GM19463 (cell line): ENCODE results near the gene CST4.
"Not testable (repeated sequence)": the region's sequence is repeated elsewhere in the genome, so short reads cannot be mapped to it uniquely, and the experiment has no call there.

Source experiments
- ATAC-seq: cut with Tn5 transposase; IDR thresholded peaks from one replicate; pipeline ENCODE4 v1.9.1; 2021; ENCODE audit warnings: mild to moderate bottlenecking, moderate library complexity; ENCODE audit not compliant: unreplicated experiment

The CST4 gene

DNA sequence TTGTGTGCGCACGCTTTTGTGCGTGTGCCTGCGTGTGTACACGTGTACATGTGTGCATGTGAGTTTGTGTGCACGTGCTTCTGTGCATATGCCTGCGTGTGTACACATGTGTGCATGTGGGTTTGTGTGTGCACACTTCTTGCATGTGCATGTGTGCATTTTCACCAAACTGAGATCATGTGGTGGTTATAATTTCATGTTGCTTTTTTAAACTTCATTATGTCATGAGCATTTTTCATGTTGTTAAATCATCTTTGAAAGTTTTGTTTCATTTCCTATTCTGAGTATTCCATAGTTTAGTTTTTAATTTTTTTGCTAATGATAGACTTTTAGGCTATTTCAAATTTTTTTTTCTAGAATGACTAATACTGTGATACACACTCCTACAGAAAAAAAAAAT, 44.7 kb downstream of the CST4 start:
- no peak for ATAC-seq

DNA sequence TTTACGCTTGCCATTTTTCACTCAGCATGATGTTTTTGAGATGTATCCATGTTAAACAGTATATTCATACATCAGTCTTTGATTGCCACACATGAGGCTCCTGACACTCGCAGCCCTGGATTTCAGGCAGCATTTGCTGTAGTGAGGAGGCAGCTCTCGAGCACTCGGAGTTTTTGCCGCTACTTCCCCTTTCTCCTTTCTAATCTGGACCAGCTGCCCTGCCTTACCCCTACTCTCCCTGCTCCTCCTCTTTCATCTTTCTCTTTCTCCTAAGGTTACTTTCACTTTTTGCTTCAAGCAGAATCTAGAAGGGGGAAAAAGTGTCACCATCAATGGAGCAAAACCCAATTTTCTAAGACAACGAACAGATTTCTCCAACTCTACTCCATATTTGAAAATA, 45.2 kb downstream of the CST4 start:
- ATAC-seq: peak; percentile 41

DNA sequence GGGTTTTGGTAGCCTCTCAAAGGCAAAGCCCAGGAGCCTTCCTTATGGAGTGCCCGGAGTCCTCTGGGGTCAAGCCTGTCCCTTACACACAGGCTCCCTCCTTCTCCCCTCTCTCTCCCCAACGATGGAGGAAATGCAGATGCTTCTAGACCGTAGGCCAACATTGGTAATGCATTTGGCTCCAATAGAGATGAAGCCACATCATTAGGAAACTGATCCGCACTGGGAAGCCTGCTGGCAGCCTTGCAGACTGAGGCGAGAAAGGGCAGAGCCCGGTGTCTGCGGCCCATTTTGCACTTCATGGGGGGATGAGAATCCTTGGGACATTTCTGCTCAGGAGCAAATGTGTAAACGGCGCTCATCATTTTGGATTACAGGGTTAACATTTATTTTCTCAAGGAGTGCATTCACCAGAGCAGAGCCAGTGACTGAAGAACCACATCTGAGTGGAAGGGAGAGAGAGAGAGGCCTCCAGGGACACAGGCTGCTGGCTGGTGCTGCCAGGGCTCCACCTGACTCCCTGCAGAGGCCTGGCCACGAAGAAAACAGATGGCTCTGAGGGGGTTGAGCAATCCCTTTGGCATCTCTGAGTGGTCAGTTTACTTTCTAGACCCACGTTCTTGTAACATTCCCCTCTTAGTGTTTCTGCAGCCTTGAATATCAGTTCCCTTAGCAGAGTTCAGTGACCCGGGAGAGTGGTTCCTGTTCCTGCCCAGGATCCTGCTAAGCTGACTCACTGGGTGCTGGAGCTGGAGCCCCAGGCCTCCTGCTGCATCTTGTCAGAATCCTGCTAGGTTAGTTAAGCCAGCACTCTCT, 46.7 kb downstream of the CST4 start:
- ATAC-seq: no peak

DNA sequence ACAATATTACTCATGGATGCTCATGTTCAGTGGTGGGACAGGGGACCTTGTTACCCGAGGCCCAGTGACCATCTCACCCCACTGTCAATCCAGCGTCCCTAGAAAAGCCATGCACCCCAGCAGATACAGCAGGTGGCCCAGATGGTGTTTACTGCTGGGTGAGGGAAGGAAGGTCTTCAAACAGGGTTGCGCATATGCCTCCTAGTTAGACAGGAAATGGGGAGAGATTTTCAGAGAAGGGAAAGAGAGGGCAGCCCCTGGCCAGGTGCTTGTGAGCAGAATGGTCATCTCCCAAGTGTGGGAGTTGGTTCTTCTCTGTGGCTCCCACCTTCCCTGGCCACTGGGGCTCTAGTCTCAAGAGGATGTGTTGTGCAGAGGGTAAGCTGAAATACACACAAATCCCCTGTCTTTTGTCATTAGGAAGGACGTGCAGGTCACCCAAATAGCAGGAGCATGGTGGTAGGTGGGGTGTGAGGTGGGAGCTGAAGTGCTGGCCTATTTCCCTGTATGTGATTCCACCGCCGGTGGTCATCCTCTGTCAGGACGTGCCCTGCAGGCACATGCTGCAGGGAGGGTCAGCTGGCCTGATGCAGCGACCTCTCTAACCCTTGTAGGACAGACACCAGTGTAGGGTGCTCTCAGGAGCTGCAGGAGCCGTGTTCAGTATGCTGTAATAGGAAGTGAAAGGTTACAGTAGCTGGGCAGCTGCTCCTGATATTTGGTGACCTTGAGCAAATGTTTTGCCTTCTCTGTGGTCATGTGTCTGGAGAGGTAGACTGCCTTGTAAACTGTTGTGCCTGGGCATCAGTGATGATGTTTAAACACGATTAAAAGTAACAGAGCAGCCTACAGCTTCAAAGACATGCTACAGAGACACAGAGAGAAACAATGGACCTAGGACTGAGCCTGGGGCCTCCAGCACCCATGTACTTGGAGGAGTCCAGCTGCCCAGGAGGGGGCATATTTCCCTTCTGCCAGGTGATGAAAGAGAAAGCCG, 47.9 kb downstream of the CST4 start:
- no peak for ATAC-seq

- no peak for ATAC-seq
These were observed 48.7 kb downstream of the CST4 start for GRCh38 chr20:23640018-23640601.

DNA sequence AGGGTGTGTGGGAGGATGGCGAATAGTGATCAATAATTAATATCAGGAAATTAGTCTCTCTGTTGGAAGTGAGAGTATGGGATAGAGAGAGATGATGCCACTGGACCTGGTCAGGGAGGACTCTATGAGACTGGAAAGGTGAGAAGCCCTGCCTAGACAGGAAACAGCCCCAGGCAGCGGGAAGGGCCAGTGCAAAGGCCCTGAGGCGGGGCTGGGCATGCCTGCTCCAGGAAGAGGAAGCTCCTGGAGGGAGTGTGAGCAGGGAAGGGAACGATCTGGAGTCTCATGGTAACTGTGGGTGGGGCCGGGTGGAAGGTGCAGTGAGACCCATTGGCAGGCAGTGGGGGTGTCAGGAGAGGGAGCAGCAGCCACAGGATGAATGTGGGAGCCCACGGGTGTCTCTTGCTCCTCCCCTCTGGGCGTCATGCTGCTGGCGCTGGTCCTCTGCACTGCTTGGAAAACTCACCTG, 49.3 kb downstream of the CST4 start:
- ATAC-seq: no peak

GRCh38 chr20:23638309-23638708, 50.5 kb downstream of the CST4 start:
- no peak for ATAC-seq

DNA sequence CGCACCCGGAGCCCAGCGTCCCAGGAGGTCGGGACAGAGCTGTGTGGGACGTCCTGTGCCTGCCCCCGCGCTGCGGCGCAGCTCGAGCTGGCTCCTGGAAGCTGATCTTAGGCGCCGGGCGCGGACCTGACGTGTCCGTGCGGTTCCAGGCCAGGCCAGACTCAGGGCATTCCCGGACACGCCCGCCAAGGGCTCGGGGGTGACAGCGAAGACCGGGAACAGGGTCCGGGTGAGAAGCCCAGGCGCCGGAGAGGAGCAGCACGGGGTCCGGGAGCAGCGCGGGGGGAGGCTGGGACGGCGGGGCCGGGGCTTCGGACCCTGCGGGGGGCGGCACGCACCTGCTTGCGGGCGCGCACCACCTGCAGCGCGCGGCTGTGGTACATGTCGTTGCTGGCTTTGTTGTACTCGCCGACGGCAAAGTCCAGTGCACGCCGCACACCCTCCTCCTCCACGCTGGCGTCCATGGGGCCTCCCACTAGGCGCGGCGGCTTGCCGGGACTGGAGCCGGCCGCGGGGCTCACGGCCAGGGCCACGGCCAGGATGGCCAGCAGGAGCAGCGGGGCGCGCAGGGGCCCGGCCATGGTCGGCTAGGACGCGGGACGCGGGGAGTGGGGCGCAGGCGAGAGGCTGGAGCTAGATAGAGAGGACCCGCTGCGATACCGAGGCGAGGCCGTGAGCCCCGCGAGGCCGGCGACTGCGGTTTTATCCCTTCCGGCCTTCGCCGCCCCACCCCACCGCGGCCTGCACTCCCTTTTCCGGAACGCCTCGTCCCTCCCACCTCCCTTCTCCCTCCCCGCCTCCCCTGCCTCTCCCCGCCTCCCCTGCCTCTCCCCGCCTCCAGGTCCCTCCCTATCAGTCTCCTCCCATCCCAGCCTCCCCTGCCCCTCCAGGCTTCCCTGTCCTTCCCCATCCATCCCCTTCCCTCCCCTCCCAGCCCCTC, 51.3 kb downstream of the CST4 start, which contains the start of gene CST3:
Gene CST3, minus strand, starts transcription at position 674 of the 940 bp plus-strand sequence. Its CDS starts 93 bp downstream, at position 581.
- ATAC-seq: peak; percentile 80

DNA sequence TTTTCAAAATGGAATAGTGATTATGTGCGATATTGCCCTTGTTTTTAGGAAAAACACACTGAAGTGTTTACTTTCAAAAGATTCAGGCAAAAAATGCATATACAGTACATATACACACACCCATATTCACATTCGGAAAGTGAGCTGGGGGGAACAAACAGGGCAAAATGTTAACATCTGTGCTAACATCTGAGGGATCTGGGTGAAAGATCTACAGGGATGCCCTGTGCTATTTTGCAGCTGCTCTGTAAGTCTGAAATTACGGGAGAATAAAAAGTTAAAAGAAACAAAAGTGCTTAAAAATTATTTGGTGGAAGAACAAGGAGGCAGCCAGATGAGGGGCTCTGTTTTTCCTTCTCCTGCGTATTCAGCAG, 51.9 kb downstream of the CST4 start:
- ATAC-seq: no peak

- ATAC-seq: no peak
These were observed 52.5 kb downstream of the CST4 start for GRCh38 chr20:23636182-23636907.

DNA sequence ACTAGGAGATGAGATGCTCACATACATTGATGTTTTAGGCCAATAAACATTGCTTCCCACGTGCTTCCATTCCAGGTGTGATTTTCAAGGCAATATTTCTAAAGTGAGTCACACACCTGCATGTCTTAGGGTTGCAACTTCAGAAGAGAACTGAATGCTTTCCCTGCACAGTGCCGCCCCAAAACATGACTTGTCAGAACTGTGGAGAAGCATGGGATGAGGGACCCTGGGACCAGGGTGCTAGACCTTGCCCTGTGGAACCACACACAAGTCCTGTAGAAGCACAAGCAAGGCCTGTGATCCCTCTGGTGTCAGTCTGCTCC, 53.1 kb downstream of the CST4 start:
- ATAC-seq: not testable (repeated sequence)
